Measurements from ENCODE around the gene SEMA3G. TPM values are rescaled to one million over a fixed set of nuclear protein-coding genes. Genes with fewer than 3 reads are reported as not detected.

SEMA3G gene
- total and polyA plus RNA-seq, 2 experiments from 2014 or later: 3.4 to 13.6 TPM

DNA sequence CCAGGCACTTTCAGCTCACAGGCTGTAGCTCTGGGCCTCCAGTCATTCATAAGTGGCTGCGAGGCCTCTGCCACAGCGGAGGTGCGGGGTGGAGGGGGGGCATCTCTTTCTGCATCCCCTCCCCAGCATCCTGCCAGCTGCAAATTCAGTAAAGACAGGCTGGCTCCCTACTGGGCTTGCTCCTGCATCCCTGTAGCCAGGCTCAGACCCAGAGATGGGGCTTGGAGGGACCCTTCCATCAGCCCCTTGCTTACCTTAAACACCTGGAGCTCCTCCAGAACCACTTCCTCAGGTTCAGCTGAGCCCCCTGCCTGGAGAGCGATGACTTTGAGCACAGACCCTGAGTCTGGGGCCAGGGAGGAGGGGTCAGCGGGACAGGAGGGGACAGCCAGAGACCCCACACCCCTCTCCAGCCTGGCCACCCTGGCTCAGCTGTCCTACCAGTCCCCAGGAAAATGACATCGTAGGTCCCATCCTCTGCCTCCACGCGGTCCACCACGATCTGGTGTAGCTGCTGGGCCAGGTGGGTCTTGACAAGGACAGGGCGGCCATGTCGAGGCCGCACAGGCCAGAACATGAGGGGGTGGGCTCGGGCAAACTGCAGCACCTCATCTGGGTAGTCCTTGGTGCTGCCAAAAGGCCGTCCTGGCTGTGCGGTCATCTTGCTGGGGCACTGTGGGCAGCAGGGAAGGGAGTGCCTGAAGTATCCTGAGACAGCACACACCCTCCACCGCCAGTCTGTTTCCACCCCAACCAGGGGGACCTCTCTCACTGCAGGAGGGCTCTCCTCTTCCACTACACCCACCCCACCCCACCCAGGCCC lies 5.3 kb downstream of the SEMA3G start:
- DNase-seq (ENCODE audit: low read depth in 1 of 2, low spot score in 1 of 2): no peak
- Histone ChIP-seq H3K27me3 (no peaks in the 10 kb centered on the region), H3K4me3 (no peak overlapping the region), H3K27ac (no peak overlapping the region), H3K9me3 (ENCODE audit: low read depth) (no peaks in the 10 kb centered on the region), H3K36me3 (no peaks in the 10 kb centered on the region), H3K4me1 (ENCODE audit: low read depth) (no peaks in the 10 kb centered on the region)
- TF ChIP-seq CTCF (IDR thresholded peaks at IDR 0.05; ENCODE audit: low read depth, low read length): no peak

GRCh38 chr3:52438579-52439425 lies 6.1 kb downstream of the SEMA3G start:
- Histone ChIP-seq H3K4me1 (ENCODE audit: low read depth) (peaks cover 7% of the 10 kb centered on the region), H3K36me3 (no peaks in the 10 kb centered on the region), H3K4me3 (no peak overlapping the region), H3K27ac (no peak overlapping the region), H3K9me3 (ENCODE audit: low read depth) (no peaks in the 10 kb centered on the region), H3K27me3 (no peaks in the 10 kb centered on the region)
- DNase-seq (ENCODE audit: low read depth in 1 of 2, low spot score in 1 of 2): no peak
- TF ChIP-seq CTCF (IDR thresholded peaks at IDR 0.05; ENCODE audit: low read depth, low read length): no peak

DNA sequence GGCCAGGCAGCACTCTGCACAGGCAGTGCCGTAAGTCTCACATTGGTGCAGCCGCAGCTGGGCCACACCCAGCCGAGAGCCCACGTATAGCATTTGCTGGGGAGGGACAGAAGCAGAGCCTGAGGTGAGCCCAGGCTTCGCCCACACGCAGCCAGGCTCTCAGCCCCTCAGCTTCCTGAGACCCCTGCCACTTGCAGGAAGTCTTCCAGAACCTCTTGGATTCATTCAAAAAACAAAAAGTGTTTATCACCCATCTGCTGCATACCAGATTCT lies 6.9 kb downstream of the SEMA3G start:
- H3K9me3 ChIP-seq (ENCODE audit: low read depth): no peaks in the 10 kb centered on the region
- no peaks in the 10 kb centered on the region for H3K27me3 ChIP-seq
- peaks cover 14% of the 10 kb centered on the region for H3K4me1 ChIP-seq (ENCODE audit: low read depth)
- DNase-seq (ENCODE audit: low read depth in 1 of 2, low spot score in 1 of 2): no peak
- H3K4me3 ChIP-seq: no peak overlapping the region
- no peak overlapping the region for H3K27ac ChIP-seq
- H3K36me3 ChIP-seq: no peaks in the 10 kb centered on the region
- no peak for TF ChIP-seq CTCF (IDR thresholded peaks at IDR 0.05; ENCODE audit: low read depth, low read length)

- no peak overlapping the region for H3K27ac ChIP-seq
- no peak for DNase-seq (ENCODE audit: low read depth in 1 of 2, low spot score in 1 of 2)
- no peaks in the 10 kb centered on the region for H3K9me3 ChIP-seq (ENCODE audit: low read depth)
- no peak for TF ChIP-seq CTCF (IDR thresholded peaks at IDR 0.05; ENCODE audit: low read depth, low read length)
- no peaks in the 10 kb centered on the region for H3K36me3 ChIP-seq
- no peak overlapping the region for H3K4me3 ChIP-seq
- no peaks in the 10 kb centered on the region for H3K27me3 ChIP-seq
- H3K4me1 ChIP-seq (ENCODE audit: low read depth): peaks cover 20% of the 10 kb centered on the region
Observed at GRCh38 chr3:52437326-52438103, 7.4 kb downstream of the SEMA3G start.

GRCh38 chr3:52436500-52437149 lies 8.3 kb downstream of the SEMA3G start:
- no peaks in the 10 kb centered on the region for H3K9me3 ChIP-seq (ENCODE audit: low read depth)
- no peak for TF ChIP-seq CTCF (IDR thresholded peaks at IDR 0.05; ENCODE audit: low read depth, low read length)
- no peak overlapping the region for H3K4me3 ChIP-seq
- DNase-seq (ENCODE audit: low read depth in 1 of 2, low spot score in 1 of 2): peak in 1 of 2 donors; percentile 90
- no peaks in the 10 kb centered on the region for H3K27me3 ChIP-seq
- H3K27ac ChIP-seq: no peak overlapping the region
- peaks cover 25% of the 10 kb centered on the region for H3K4me1 ChIP-seq (ENCODE audit: low read depth)
- H3K36me3 ChIP-seq: no peaks in the 10 kb centered on the region

Data from cardiac muscle cell (in vitro differentiated cells and primary cell).